HG02840 (cell line): ENCODE data around the gene WFIKKN2.

Experiments used
- ATAC-seq: cut with Tn5 transposase; IDR thresholded peaks from one replicate; pipeline ENCODE4 v1.9.1; 2021; ENCODE audit warnings: mild to moderate bottlenecking, moderate library complexity, moderate number of reproducible peaks; ENCODE audit not compliant: unreplicated experiment, low FRiP score

The WFIKKN2 gene

DNA sequence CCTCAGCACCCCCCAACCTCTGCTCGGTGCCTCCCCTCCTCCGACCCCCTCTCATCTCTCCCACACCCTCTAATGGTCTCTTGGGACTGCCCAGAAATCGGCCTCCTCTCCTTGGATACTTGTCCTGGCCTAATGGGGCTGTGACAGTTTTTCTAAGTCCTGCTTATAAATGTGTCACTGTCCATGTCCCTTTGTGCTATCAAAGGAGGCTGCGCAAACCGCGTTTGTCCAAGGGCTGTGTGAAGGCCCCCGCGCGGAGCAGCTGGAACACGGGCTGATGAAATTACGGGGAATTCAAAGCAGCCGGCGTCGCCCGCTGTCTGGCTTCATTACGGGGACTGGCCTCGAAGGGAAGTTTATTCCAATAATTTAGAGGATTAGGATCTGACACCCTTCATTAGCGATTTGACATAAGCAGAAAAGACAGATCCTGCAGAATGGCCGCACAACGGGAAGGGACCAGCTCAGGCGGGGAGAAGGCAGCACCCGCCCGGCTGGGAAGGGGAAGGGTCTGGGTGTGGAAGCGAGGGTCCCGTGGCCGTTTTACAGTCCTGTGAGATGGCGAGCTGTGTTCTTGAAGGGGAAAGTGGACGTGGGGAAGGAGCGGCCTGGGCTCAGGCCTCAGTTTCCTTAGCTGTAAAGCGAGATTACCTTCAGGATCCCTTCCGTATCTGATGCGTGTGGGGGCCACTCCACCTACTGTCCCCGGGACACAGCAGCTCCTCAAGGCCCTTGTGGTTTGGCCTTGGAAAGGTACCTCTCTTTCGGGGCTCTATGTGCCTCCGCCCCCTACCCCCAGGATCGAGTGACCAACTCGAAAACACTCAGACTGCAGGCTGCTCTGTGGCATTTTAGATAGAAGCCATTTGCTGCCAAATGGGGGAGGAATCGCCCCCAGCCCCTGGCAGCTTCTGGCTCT is 1.6 kb upstream of the WFIKKN2 start:
- no peak for ATAC-seq

DNA sequence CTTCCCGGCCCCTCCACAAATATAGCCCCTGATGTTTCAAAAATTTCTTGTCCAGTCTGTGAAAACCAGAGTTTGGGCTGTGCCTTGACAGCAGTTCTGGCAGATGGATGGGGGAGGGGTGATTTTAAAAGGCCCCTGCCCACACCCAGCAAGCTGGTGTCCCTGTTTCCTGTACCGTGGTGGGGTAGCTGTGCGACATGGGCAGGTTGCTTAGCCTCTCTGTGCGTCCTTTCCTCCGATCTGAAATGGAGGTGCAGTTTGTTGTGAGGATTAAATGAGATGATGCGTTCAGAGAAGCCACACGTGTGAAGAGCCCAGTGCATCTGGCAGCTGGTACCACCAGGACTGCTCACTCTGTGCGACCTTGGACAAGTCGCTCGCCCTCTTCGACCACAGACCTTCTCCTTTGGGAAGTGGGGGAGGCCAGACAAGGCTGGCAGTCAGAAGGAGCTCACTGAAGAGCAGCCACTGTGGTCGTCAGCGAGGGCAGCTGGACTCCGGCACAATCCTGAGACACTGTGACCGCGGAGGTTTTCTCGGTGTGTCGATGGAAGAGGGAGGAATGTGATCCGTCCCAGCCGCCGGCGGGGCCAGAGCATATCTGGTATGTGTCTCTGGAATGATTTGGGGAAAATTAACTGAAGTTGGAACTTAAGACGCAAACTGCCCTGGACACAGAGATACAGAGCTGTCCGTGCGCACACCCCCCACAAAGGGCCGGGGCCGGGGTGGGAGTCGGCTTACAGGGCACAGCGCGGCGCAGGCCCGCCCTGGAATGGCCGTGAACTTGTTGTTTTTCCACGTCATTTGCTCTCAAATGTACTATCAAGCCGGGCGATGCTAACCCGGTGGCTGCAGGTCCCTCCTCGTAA is 721 bp upstream of the WFIKKN2 start:
- no peak for ATAC-seq

DNA sequence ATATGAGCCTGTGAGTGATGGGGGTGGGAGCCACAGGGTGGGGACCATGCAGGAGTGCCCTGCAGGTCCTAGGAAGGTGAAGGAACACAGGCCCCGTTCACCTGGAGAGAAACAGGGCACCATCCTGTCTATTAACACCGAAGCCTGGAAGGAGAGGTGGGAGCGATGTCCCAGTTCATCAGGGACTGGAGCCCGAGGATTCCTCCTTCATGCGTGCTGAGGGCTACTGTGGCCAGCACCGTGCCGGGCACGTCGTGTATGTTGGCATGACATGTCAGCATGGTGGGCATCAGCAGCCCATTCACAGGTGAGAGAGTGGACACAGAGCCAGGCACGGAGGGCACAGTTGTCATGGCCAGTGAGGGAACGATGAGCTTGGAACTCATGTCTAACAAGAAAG is 1.4 kb downstream of the WFIKKN2 start:
- ATAC-seq: no peak

DNA sequence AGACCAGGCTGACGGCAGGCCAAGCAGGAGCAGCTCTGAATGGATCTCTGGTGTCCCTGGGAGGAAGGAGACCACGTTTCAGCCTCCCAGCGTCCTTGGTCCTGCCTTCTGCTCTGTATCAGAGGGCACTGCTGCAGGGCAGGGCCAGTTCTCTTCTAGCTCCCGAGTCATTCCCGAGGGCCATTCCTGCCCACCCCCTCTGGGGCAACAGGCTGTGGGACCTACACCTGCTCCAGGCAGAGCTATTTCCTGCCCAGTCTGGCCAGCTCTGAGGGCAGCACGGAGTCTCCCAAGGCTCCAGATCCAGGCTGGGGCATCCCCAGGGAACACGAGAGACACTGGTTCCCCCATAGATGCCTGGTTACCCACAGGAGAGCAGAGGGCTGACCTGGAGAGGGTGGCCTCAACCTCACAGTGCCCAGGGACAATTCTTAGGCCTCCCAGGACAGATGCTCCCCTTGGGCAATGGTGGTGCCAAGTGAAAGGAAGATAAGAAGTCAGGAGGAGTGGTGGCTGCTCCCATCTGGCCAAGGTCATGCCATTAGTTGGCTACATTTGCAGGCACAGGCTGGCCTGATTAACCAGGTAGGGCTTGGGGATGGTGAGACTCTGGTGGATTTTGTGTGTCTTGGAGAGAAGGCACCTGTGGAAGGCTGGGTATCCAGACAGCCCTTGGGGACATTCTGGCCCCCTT is 2.0 kb downstream of the WFIKKN2 start:
- ATAC-seq: no peak

DNA sequence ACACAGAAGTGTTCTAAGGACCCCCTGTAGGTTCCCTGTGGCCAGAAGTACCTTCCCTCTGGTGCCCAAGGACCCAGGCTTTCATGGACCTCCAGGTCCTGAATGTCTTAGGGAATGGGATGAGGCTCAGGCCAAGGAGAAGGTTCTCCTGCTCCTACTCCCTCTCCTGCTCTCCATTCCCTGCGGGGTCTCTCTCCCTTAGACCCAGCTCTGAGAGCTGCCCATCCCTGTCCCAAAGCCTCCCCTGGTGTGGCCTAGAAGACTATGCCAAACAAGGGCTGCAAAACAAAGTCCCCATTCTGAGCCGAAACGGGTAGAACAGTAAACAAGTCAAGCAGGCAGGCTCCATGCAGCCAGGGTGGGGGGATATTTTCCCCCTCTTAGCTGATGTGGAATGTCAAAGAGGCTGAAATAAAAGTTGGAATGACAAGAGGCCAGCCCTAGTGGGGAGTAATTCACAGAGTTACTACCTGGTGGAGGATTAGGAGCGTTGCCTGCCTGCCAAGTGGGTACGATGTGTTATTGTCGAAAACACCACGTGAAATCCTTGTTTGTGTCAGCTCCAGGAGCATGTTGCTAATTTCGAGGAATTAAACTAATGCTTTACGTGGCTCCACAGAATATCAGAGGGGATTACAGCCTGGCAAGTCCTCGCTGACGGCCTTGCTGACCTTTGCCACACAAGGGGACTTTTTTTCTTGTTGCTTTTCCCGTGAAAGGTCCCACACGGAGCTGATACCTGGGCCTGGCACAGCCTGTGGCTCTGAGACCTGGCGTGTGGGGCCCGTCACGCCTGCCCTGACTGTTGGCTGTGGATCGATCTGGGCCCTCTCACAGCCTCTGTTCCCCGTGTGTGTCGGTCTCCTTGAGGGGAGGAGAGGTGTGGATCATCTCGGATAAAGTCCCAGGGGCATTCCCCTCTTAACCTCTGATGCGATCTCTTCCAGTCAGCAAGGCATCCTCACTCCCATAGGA is 2.9 kb downstream of the WFIKKN2 start:
- no peak for ATAC-seq

DNA sequence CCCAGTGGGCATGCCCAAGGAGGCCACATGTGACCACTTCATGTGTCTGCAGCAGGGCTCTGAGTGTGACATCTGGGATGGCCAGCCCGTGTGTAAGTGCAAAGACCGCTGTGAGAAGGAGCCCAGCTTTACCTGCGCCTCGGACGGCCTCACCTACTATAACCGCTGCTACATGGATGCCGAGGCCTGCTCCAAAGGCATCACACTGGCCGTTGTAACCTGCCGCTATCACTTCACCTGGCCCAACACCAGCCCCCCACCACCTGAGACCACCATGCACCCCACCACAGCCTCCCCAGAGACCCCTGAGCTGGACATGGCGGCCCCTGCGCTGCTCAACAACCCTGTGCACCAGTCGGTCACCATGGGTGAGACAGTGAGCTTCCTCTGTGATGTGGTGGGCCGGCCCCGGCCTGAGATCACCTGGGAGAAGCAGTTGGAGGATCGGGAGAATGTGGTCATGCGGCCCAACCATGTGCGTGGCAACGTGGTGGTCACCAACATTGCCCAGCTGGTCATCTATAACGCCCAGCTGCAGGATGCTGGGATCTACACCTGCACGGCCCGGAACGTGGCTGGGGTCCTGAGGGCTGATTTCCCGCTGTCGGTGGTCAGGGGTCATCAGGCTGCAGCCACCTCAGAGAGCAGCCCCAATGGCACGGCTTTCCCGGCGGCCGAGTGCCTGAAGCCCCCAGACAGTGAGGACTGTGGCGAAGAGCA is 4.4 kb downstream of the WFIKKN2 start:
- no peak for ATAC-seq

DNA sequence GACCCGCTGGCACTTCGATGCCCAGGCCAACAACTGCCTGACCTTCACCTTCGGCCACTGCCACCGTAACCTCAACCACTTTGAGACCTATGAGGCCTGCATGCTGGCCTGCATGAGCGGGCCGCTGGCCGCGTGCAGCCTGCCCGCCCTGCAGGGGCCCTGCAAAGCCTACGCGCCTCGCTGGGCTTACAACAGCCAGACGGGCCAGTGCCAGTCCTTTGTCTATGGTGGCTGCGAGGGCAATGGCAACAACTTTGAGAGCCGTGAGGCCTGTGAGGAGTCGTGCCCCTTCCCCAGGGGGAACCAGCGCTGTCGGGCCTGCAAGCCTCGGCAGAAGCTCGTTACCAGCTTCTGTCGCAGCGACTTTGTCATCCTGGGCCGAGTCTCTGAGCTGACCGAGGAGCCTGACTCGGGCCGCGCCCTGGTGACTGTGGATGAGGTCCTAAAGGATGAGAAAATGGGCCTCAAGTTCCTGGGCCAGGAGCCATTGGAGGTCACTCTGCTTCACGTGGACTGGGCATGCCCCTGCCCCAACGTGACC is 5.0 kb downstream of the WFIKKN2 start:
- no peak for ATAC-seq

DNA sequence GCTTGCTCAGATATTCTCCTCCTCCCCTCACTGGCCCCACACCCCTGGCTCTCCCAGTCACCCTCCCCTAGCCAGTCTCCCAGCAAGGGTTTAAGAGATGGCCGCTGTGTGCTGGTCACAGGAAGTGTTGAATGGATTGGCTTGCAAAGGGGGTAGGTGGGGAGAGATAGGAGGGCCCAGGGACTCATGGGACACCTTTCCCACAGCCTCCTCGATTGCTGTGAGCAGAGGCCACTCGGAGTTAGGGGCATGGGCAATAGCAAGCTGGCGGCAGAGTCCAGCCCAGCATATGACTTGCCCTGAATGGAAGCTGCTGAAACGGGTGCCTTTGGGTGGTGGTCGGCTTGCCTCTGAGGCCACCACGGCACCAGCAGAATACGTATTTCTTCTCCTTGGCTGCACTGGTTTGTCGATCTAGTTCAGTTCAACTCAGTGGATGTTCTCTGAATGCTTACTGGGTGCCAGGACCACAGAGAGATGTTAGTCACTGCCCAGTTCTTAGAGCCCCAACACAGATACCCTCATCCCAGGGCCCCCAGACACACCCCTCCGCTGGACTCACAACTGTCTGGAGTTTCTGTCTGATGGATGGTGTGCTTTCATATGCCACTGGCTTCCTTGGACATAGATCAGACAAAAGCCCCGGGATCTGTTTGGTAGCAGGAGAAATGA is 6.0 kb downstream of the WFIKKN2 start:
- ATAC-seq: no peak

DNA sequence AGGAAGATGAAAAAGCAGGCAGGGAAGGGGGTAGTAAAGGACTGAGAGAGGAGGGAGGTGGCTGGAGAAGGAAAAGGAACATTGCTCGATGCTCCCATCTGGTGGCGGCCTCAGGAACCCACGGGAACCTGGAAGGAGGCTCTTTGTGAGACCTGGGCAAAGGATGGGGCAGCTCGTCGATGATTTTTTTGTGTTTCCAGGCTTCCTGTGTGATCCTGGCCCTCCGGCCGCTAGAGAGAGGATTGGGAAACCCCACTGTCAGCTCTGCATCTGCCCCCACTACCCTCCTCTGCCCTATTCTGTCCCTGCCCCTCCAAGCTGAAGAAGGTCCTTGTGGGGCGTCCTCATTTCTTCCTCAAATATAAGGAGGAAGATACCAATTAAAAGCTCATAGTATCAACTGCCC is 6.6 kb downstream of the WFIKKN2 start:
- no peak for ATAC-seq

DNA sequence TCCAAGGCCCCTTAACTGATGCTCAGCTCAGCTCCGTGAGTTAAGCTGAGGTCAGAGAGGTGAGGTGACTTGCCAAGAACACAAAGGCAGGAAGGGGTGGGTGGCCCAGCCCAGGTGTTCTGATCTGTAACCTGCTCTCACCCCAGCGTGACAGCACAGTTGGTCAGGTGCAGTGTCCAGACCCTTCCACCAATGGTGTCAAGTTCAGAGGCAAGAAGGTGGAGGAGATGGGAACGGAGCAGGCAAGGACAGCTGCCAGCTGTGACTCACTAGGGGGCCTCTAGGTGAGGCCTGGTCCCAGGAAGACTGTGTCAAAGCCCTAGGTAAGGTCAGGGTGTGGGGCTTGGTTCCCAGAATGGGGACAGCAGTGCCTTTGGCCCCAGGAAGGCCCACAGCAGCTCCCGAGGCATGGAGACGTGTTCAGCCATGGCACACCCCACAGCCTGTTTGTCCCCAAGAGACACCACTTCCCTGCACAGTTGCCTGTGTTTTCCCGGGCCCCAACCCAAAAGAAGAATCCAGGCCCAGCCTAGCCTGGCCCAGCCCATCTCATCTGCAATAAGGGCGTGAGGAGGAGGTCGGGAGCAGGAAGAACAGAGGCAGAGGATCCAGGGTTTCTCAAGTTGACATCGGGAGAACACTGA is 7.2 kb downstream of the WFIKKN2 start:
- ATAC-seq: no peak

DNA sequence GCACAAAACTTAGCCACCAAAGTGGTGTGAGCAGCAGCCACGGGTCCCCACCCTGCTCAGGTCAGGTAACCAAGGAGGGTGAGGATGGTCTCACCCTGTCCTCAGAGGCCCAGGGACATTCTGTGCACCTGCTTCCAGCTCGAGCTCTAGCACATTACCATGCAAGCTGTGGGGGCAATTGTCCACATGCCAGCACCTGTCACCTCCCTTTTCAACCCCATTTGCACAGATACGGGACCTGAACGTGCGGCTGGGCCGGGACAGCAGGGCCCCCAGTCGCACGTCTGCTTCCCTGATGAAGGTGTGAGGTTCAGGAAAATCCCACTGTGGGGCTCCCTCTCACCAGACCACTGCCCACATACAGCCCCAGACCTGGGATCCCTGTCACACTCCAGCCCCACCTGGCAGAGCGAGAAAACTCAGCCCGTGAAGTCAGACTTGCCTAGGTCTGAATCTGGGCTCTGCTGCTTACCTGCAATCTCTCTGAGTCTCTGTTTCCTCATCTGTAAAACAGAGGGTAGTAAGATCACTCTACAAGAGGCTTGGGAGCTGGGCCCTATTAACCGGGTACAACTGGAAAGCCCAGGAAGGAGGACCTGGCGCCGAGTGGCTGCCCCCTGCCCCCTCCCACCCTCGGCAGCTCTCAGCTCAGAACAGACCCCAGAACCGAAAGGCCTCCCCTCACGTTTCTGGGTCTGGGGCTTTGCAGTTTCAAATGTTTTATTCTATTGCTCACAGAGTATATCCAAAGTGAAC is 7.9 kb downstream of the WFIKKN2 start:
- ATAC-seq: no peak

DNA sequence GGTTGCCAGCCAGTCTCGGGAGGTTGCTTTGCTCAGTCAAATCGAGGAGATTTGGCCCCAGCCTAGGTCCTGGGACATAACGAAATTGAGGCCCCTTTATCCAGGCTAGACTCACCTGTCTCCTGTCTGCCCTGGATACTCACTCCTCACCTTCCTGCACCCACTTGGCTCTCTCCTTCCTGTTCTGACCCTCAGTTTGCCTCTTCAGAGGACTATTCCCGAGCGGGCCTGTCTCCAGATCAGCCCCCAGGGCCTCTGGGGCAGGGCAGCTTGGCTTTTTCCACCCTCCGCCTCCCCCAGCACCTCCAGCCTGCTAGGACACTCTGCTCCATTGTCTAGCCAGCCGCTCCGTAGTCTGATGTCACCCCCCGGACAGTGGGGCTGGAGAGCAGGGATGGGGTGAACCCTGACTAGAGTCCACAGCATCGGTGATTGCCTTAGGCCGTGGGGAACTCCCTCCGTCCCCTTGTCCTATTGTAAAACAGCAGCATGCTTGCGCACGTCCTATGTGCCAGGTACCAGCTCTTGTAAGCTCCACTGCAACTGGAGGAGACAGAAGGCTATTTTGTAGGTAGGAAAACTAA is 8.8 kb downstream of the WFIKKN2 start:
- ATAC-seq: no peak

DNA sequence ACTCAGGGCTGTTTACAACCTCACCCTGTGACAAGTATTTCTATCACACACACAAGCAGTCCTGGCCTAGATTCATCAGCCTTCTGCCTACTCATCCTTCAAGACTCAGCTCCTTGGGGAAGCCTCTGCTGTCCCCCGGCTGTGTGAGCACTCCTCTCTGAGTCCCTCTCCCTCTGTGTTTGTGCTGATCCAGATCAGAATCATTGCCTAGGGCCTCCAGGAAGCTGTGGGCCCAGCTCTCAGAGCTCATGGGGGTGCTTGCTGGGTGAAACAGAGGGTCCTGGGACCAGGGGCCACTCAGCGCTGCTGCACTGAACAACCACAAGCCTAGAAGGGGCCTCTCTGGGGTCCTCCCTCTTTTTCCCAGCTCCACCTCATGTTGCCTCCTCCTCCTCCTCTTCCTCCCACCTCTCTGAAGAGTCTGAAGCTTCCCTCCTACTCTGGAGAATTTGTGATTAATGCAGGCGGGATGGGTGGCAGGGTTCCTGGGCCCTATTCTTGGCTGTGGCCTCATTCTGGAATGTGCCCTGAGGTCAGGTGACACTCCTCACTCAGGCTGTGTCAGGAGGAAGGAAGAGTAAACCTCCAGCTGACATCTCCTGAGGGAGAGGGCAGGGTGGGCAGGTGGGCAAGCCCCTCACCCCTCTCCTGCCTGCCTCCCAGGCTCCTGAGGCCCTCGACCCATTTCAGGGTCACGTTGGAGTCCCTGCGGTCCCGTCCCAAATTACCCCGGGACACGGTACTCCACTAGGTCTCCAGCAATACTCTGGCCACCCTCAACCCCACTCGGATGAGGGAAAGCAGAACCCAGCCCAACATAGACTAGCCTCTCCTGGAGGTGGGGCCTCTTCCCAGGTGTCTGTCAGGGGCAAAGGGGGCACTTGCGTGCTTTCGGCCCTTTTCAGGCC is 10.1 kb downstream of the WFIKKN2 start:
- ATAC-seq: no peak

DNA sequence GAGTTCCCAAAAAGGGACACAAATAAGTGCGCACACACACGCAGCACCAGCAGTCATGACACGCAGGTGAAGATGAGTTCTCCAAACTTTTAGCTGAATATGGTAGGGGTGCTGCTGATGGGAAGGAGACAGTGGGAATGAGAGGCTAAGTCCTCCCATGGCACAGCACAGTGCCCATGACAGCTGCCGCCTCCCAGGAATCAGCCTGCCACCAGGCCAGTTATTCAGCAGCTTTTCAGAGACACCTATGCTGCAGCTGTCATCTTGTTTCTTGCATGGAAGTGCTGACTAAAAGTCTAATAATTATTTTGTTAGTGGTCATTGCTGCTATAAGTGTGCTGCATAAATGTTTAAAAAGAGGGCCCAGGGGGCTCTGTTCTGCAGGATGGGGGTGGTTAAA is 12.2 kb downstream of the WFIKKN2 start:
- no peak for ATAC-seq

DNA sequence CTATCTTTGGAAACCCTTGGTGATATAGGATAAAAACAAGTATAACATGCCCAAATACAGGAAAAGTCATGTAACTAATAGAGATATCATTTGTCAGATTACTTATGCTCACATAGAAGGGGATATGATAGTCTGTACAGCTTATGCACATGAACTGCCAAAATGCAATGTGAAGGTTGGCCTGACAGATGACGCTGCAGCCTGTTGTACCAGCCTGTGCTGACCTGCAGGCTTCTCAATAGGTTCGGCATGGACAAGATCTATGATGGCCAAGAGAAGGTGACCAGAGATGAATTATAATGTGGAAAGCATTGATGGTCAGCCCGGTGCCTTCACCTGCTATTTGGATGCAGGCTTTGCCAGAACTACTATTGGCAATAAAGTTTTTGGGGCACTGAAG is 12.7 kb downstream of the WFIKKN2 start:
- no peak for ATAC-seq

DNA sequence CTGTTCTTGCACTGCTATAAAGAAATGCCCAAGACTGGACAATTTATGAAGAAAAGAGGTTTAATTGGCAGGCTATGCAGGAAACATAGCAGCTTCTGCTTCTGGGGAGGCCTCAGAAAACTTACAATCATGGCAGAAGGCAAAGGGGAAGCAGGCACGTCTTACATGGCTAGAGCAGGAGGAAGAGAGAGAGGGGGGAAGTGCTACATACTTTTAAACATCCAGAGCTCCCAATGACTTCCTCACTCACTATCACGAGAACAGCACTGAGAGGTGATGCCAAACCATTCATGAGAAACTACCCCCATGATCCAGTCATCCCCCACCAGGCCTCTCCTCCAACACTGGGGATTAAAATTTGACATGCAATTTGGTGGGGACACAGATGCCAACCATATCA is 13.3 kb downstream of the WFIKKN2 start:
- no peak for ATAC-seq
